ENCODE data around the gene SDK1.
"Not testable (repeated sequence)": the region's sequence is repeated elsewhere in the genome, so short reads cannot be mapped to it uniquely, and the experiment has no call there.

Gene SDK1

DNA sequence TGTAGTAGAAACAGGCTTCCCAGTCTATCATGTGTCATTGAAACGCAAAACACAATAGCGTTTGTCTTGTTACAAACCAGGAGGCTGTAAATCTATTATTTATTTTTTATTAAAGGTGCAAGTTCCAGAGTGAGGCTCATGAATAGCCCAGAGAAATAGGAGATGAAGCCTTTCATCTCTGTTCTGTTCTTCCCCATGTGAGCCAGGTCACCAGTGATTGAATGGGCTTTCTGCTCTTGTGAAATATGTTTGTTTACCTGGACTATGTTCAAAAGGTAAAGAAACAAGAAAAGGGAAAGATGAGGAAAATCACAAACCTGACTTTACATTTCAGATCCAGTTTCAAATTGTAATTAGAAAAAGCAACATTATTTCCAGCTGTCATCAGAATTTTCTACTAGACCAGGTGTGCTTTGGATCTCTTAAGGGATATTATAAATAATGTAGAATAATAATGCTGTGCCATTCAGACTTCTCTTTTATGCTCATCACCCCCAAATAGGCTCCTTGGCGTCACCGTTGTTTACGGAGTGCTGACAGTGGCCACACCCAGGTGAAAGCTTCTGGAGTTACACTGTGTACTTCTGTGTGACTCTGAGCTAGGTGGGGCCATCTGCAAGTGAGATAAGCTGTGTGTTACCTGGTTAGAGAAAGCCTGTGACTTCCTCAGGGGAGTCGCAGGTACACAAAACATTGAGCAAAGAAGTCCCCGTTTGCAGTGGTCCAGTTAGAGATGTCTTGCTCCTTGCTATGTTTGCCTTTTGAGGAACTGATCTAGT is 274.9 kb downstream of the SDK1 start:
- no peak overlapping the region for H3K4me3 ChIP-seq (ENCODE audit: low read depth, low read length)
- DNase-seq (ENCODE audit: low read depth), result no peak
- TF ChIP-seq, protein P1, sequence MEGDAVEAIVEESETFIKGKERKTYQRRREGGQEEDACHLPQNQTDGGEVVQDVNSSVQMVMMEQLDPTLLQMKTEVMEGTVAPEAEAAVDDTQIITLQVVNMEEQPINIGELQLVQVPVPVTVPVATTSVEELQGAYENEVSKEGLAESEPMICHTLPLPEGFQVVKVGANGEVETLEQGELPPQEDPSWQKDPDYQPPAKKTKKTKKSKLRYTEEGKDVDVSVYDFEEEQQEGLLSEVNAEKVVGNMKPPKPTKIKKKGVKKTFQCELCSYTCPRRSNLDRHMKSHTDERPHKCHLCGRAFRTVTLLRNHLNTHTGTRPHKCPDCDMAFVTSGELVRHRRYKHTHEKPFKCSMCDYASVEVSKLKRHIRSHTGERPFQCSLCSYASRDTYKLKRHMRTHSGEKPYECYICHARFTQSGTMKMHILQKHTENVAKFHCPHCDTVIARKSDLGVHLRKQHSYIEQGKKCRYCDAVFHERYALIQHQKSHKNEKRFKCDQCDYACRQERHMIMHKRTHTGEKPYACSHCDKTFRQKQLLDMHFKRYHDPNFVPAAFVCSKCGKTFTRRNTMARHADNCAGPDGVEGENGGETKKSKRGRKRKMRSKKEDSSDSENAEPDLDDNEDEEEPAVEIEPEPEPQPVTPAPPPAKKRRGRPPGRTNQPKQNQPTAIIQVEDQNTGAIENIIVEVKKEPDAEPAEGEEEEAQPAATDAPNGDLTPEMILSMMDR (IDR thresholded peaks at IDR 0.05; ENCODE audit: control insufficient read depth, extremely low read depth, insufficient read depth), result no peak

DNA sequence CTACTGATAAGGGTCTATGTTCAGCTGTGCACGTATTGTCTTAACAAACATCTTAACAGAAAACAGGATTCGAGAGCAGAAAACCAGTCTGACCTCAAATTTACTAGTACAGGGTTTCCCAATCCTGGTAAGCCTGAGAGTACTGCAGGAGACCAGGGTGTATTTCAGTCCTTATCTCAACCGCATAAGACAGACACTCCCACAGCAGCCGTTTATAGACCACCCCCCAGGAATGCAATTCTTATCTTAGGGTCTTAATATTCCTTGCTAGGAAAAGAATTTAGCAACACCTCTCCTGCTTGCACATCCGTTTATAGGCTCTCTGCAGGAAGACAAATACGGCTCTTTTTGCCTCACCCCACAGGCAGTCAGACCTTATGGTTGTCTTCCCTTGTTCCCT is 277.3 kb downstream of the SDK1 start:
- H3K4me3 ChIP-seq (ENCODE audit: low read depth, low read length), result no peak overlapping the region
- no peak for DNase-seq (ENCODE audit: low read depth)
- TF ChIP-seq, protein P1 (IDR thresholded peaks at IDR 0.05; ENCODE audit: control insufficient read depth, extremely low read depth, insufficient read depth), result no peak

DNA sequence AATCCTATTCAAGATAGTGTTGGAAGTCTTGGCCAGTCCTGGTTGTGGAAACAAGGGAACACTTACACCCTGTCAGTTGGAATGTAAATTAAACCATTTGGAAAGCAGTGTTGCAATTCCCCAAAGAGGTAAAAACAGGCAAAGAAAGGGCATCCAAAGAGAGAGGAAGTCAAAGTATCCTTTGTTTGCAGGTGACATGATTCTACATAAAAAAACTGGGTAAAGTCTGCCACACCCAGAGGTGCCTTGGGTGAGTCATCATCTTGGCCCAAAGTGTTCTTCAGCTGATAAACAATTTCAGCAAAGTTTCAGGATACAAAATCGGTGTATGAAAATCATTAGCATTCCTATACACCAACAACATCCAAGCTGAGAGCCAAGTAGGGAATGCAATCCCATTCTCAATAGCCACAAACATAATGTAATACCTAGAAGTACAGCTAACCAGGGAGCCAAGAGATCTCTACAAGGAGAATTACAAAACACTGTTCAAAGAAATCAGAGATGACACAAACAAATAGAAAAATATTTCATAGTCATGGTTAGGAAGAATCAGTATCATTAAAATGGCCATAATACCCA is 278.7 kb downstream of the SDK1 start:
- TF ChIP-seq, protein P1 (IDR thresholded peaks at IDR 0.05; ENCODE audit: control insufficient read depth, extremely low read depth, insufficient read depth), result no peak
- H3K4me3 ChIP-seq (ENCODE audit: low read depth, low read length), result no peak overlapping the region
- DNase-seq (ENCODE audit: low read depth), result no peak

DNA sequence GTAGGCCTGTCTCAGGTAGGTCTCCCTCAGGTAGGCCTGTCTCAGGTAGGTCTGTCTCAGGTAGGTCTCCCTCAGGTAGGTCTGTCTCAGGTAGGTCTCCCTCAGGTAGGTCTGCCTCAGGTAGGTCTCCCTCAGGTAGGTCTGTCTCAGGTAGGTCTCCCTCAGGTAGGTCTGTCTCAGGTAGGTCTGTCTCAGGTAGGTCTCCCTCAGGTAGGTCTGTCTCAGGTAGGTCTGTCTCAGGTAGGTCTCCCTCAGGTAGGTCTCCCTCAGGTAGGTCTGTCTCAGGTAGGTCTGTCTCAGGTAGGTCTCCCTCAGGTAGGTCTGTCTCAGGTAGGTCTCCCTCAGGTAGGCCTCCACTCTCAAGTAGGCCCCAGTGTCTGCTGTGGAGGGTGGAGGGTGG is 281.1 kb downstream of the SDK1 start:
- not testable (repeated sequence) for DNase-seq (ENCODE audit: low read depth); H3K4me3 ChIP-seq (ENCODE audit: low read depth, low read length)

DNA sequence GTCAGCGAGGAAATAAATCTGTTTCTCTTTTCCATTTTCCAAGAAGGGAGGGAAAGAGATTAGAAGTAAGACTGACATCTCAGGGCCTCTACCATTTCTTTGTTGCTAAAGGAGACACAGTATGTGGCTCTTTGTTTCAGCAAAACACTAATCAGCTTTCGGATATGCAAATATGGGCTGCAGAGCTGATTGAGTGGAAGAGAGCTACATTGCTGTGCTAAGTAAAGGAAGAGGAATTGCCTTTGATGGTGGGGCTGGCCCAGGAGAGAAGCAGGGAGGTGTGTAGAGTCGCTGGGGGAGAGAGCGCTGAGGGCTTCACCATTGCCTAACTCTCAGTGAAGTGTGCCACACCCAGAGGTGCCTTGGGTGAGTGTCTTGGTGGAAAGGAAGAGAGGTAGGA is 284.8 kb downstream of the SDK1 start:
- TF ChIP-seq, protein P1 (IDR thresholded peaks at IDR 0.05; ENCODE audit: control insufficient read depth, extremely low read depth, insufficient read depth), result no peak
- DNase-seq (ENCODE audit: low read depth), result no peak
- no peak overlapping the region for H3K4me3 ChIP-seq (ENCODE audit: low read depth, low read length)

DNA sequence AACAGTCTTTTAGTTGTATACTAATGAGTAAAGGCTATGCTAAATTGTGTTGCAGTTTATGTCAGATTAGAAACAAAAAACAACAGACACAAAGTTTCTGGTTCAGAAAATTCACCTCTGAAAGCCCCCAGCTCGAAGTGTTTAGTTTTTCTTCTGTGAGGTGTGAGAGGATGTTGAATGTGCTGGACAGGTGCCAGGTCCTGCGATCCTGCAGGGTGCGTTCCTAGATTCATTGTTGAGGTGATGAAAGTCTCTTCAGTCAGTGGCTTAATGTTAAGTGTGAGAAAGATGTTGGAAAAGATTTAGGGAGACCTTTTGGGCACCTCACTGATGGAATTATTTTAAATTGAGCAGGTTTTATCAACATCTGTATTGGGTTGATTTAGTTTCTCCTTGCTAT is 287.3 kb downstream of the SDK1 start:
- H3K4me3 ChIP-seq (ENCODE audit: low read depth, low read length), result no peak overlapping the region
- TF ChIP-seq, protein P1 (IDR thresholded peaks at IDR 0.05; ENCODE audit: control insufficient read depth, extremely low read depth, insufficient read depth), result no peak
- DNase-seq (ENCODE audit: low read depth), result no peak

DNA sequence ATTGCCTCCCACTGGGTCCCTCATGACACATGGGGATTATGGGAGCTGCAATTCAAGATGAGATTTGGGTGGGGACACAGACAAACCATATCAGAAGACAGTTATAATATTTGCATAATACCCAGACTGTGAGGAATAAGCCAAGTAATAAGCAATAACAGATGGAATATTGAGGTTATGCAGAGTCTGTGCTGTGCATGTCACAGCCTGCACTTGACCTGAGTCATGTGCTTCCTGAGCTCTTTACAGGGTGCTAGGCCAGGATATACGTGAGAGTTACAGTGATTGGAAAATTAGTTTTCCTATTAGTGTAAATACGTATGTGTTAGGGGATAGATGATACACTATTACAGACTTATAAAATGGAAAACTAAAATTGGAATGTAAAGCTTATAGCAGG is 288.7 kb downstream of the SDK1 start:
- no peak overlapping the region for H3K4me3 ChIP-seq (ENCODE audit: low read depth, low read length)
- no peak for DNase-seq (ENCODE audit: low read depth)
- TF ChIP-seq, protein P1 (IDR thresholded peaks at IDR 0.05; ENCODE audit: control insufficient read depth, extremely low read depth, insufficient read depth), result no peak
